ENCODE data around the gene TECPR2. TPM values are rescaled to one million over a fixed set of nuclear protein-coding genes. Genes with fewer than 3 reads are reported as not detected.
"Not testable (repeated sequence)": the region's sequence is repeated elsewhere in the genome, so short reads cannot be mapped to it uniquely, and the experiment has no call there.

The TECPR2 gene
- total RNA-seq, 1 experiment from 2014 or later, result 29.7 TPM

GRCh38 chr14:102538602-102539543 lies 176.1 kb downstream of the TECPR2 start:
- no peaks in the 10 kb centered on the region for H3K36me3 ChIP-seq (ENCODE audit: low read depth)
- H3K9me2 ChIP-seq (ENCODE audit: insufficient read depth), result no peaks in the 10 kb centered on the region
- CTCF ChIA-PET, result no interaction called here
- no peaks in the 10 kb centered on the region for H4K20me1 ChIP-seq (ENCODE audit: insufficient read depth)
- POLR2A ChIA-PET (ENCODE audit: unreplicated experiment), result no interaction called here
- H2AFZ ChIP-seq, result no peak overlapping the region
- H3K27me3 ChIP-seq (ENCODE audit: insufficient read depth, low read depth), result no peaks in the 10 kb centered on the region
- H3K79me2 ChIP-seq (ENCODE audit: low read depth), result no peaks in the 10 kb centered on the region
- no peak for TF ChIP-seq EZH2 (IDR thresholded peaks at IDR 0.05; ENCODE audit: low read depth)
- TF ChIP-seq, protein P1, sequence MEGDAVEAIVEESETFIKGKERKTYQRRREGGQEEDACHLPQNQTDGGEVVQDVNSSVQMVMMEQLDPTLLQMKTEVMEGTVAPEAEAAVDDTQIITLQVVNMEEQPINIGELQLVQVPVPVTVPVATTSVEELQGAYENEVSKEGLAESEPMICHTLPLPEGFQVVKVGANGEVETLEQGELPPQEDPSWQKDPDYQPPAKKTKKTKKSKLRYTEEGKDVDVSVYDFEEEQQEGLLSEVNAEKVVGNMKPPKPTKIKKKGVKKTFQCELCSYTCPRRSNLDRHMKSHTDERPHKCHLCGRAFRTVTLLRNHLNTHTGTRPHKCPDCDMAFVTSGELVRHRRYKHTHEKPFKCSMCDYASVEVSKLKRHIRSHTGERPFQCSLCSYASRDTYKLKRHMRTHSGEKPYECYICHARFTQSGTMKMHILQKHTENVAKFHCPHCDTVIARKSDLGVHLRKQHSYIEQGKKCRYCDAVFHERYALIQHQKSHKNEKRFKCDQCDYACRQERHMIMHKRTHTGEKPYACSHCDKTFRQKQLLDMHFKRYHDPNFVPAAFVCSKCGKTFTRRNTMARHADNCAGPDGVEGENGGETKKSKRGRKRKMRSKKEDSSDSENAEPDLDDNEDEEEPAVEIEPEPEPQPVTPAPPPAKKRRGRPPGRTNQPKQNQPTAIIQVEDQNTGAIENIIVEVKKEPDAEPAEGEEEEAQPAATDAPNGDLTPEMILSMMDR (conservative IDR thresholded peaks at IDR 0.05), result no peak
- no TSS peak for BruUV-seq (replicated peaks)
- no peak overlapping the region for H3K4me3 ChIP-seq
- H3K27ac ChIP-seq, result no peak overlapping the region
- intact Hi-C loops (cut with micrococcal nuclease; ENCODE audit: unreplicated experiment), result no loop called here
- DNase-seq, result no peak
- peaks cover 6% of the 10 kb centered on the region for H3F3A ChIP-seq (ENCODE audit: insufficient read depth, low read depth)
- H3K9me3 ChIP-seq (ENCODE audit: insufficient read depth, low read depth), result no peaks in the 10 kb centered on the region
- no peak overlapping the region for H3K4me2 ChIP-seq
- peaks cover 6% of the 10 kb centered on the region for H3K4me1 ChIP-seq (replicated peaks; ENCODE audit: insufficient read depth)

DNA sequence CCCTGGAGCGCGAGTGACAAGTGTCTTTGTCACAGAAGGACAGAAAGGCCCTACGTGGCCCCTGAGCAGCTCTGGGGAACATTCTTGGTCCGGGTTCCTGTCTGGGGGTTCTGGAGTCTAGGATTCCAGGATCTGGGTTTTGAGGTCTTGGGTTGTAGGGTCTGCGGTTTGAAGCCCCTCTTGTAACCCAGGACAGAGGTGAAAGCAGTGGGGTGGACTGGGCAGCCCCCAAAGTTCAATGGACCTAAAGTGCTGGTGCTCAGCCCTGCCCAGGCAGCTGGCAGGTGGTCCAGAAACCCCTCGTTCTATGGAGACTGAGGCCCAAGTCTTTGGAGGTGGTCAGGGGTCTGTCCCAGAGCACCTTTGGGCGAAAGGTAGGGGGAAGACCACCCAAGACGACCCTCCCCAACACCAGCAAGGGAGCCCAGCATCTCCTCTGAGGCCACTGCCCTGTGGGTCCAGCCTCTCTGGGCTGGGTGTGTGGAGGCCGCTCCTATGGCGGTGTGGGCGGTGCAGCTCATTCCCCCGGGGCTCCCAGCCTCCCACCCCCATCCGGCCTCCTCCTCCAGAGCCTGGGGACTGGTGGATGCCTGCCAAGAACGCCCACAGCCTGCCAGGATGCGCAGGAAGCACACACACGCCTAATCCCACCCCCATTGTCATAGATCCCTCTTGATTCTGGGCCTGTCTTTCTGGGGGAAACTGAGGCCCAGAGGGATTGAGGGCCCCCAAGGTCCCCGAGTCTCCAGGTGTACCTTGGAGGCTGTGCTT lies 177.0 kb downstream of the TECPR2 start:
- ChIA-PET POLR2A (ENCODE audit: unreplicated experiment) (no interaction called here), CTCF (interaction anchor here (1.3 kb wide), 1 partner anchor 15 kb away, joined by 5 read pairs; no protein-coding TSS in a partner anchor)
- no peak overlapping the region for H2AFZ ChIP-seq
- H3K4me1 ChIP-seq (replicated peaks; ENCODE audit: insufficient read depth), result peaks cover 15% of the 10 kb centered on the region
- no peak overlapping the region for H3K27ac ChIP-seq
- no peak overlapping the region for H3K4me2 ChIP-seq
- peaks cover 5% of the 10 kb centered on the region; the same call in 1 of the 2 replicates for H3K27me3 ChIP-seq (ENCODE audit: insufficient read depth, low read depth)
- peaks cover 15% of the 10 kb centered on the region for H3F3A ChIP-seq (ENCODE audit: insufficient read depth, low read depth)
- H3K9me2 ChIP-seq (ENCODE audit: insufficient read depth), result no peaks in the 10 kb centered on the region
- BruUV-seq (replicated peaks), result no TSS peak
- H3K79me2 ChIP-seq (ENCODE audit: low read depth), result no peaks in the 10 kb centered on the region
- no peak for TF ChIP-seq EZH2 (IDR thresholded peaks at IDR 0.05; ENCODE audit: low read depth)
- TF ChIP-seq, protein P1 (conservative IDR thresholded peaks at IDR 0.05), result no peak
- intact Hi-C loops (cut with micrococcal nuclease; ENCODE audit: unreplicated experiment), result no loop called here
- H3K4me3 ChIP-seq, result no peak overlapping the region
- no peak for DNase-seq
- H4K20me1 ChIP-seq (ENCODE audit: insufficient read depth), result no peaks in the 10 kb centered on the region
- no peaks in the 10 kb centered on the region for H3K36me3 ChIP-seq (ENCODE audit: low read depth)
- H3K9me3 ChIP-seq (ENCODE audit: insufficient read depth, low read depth), result no peaks in the 10 kb centered on the region

GRCh38 chr14:102540315-102541028 lies 177.7 kb downstream of the TECPR2 start:
- no peak overlapping the region for H3K27ac ChIP-seq
- no peaks in the 10 kb centered on the region for H4K20me1 ChIP-seq (ENCODE audit: insufficient read depth)
- TF ChIP-seq EZH2 (IDR thresholded peaks at IDR 0.05; ENCODE audit: low read depth), result no peak
- TF ChIP-seq, protein P1 (conservative IDR thresholded peaks at IDR 0.05), result no peak
- H3K79me2 ChIP-seq (ENCODE audit: low read depth), result no peaks in the 10 kb centered on the region
- ChIA-PET CTCF (interaction anchor here (1.3 kb wide), 1 partner anchor 16 kb away, joined by 5 read pairs; no protein-coding TSS in a partner anchor), POLR2A (ENCODE audit: unreplicated experiment) (no interaction called here)
- H3K27me3 ChIP-seq (ENCODE audit: insufficient read depth, low read depth), result peaks cover 13% of the 10 kb centered on the region; the same call in 1 of the 2 replicates
- no peaks in the 10 kb centered on the region for H3K36me3 ChIP-seq (ENCODE audit: low read depth)
- peaks cover 22% of the 10 kb centered on the region for H3F3A ChIP-seq (ENCODE audit: insufficient read depth, low read depth)
- DNase-seq, result no peak
- H3K9me3 ChIP-seq (ENCODE audit: insufficient read depth, low read depth), result no peaks in the 10 kb centered on the region
- intact Hi-C loops (cut with micrococcal nuclease; ENCODE audit: unreplicated experiment), result no loop called here
- H2AFZ ChIP-seq, result no peak overlapping the region
- no peaks in the 10 kb centered on the region for H3K9me2 ChIP-seq (ENCODE audit: insufficient read depth)
- H3K4me3 ChIP-seq, result no peak overlapping the region
- no TSS peak for BruUV-seq (replicated peaks)
- peaks cover 21% of the 10 kb centered on the region for H3K4me1 ChIP-seq (replicated peaks; ENCODE audit: insufficient read depth)
- no peak overlapping the region for H3K4me2 ChIP-seq

- H3K79me2 ChIP-seq (ENCODE audit: low read depth); DNase-seq; H3K9me3 ChIP-seq (ENCODE audit: insufficient read depth, low read depth); H3K9me2 ChIP-seq (ENCODE audit: insufficient read depth); BruUV-seq (replicated peaks); H3K36me3 ChIP-seq (ENCODE audit: low read depth); H2AFZ ChIP-seq; POLR2A ChIA-PET (ENCODE audit: unreplicated experiment); H3K27ac ChIP-seq; H3K4me2 ChIP-seq; intact Hi-C loops (cut with micrococcal nuclease; ENCODE audit: unreplicated experiment); H4K20me1 ChIP-seq (ENCODE audit: insufficient read depth); H3K4me3 ChIP-seq: not testable (repeated sequence)
- CTCF ChIA-PET, result interaction anchor here (1.3 kb wide), 1 partner anchor 16 kb away, joined by 5 read pairs; no protein-coding TSS in a partner anchor
- Histone ChIP-seq H3K4me1 (replicated peaks; ENCODE audit: insufficient read depth) (peaks cover 21% of the 10 kb centered on the region), H3F3A (ENCODE audit: insufficient read depth, low read depth) (peaks cover 26% of the 10 kb centered on the region), H3K27me3 (ENCODE audit: insufficient read depth, low read depth) (peaks cover 14% of the 10 kb centered on the region; the same call in 1 of the 2 replicates)
Measured at GRCh38 chr14:102541029-102541491, 178.3 kb downstream of the TECPR2 start.

Data from PC-9 (cell line).